AML-193 (cell line): ENCODE measurements around the gene ATP1B3.
"Not testable (repeated sequence)": the region's sequence is repeated elsewhere in the genome, so short reads cannot be mapped to it uniquely, and the experiment has no call there.

ENCODE experiments used
- DNase-seq, 2 experiments: peaks; one replicate each; lab custom pipeline; 2025; lab: John Stamatoyannopoulos, UW

The ATP1B3 gene

DNA sequence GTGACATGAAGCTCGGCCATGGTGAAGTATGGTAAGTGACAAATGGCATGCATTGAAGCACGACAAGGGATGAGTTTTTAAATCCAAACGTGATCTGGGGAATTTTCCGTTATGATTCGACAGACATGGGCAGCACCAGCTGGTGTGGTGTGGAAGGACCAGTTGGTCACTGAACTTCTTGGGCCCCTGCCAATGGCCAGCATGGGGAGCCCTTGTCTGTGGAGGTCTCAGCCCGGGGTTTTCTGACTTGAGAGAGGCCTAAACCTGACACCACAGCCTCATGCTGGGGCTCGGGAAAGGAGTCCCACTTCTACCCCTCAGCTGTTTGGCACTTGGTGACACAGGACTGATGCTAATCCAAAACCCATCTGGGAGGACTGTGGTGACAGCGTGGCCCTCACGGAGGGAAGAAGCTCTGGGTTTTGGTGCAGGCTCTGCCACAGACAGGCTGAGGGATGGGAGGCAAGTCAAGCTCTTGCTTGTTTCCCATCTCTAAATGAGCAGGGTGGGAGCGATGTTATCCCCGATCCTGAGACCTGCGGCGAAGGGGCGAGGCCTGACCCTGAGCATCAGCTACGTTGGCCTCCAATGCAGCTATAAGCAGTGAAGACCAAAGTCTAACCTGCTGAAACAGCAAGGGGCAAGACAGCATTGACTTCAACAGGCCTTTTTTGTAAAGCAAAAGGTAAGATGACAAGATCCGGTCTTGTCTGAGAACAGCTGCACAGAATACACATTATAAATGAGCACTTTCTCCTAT lies 69.5 kb downstream of the ATP1B3 start:
- DNase-seq: no peak

DNA sequence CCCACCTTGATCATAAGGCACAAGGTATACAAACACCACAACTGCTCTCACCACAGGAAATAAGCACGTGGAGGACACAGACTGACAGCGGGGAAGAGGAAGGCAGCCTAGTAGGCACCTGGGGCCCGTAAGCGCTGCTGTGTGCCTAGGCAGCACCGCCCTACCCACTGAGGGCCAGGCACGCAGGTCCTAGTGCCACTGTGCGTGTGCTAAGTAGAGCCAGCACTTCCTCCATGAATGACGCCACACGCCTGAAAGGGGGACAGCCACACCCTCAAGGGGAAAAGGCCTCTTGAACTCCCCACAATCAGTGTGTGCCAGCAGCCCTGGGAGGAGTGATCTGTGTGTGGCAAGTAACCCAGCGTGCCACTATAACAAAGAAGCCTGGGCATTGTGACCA lies 73.0 kb downstream of the ATP1B3 start:
- DNase-seq: no peak

DNA sequence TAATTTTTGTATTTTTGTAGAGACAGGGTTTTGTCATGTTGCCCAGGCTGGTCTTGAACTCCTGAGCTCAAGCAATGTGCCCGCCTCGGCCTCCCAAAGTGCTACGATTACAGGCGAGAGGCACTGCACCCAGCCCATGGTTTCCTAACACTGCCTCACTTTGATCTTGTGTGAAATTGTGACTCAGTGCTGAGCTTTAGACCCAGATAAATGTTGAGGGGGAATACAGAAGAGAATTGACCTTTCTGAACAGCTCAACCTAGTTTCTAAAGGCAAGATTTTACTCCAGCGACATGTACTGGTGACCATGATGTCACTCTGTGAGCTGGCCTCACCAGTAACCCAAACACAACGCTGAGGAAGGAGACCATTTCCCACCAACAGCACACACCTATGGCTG lies 73.5 kb downstream of the ATP1B3 start:
- DNase-seq: no peak

DNA sequence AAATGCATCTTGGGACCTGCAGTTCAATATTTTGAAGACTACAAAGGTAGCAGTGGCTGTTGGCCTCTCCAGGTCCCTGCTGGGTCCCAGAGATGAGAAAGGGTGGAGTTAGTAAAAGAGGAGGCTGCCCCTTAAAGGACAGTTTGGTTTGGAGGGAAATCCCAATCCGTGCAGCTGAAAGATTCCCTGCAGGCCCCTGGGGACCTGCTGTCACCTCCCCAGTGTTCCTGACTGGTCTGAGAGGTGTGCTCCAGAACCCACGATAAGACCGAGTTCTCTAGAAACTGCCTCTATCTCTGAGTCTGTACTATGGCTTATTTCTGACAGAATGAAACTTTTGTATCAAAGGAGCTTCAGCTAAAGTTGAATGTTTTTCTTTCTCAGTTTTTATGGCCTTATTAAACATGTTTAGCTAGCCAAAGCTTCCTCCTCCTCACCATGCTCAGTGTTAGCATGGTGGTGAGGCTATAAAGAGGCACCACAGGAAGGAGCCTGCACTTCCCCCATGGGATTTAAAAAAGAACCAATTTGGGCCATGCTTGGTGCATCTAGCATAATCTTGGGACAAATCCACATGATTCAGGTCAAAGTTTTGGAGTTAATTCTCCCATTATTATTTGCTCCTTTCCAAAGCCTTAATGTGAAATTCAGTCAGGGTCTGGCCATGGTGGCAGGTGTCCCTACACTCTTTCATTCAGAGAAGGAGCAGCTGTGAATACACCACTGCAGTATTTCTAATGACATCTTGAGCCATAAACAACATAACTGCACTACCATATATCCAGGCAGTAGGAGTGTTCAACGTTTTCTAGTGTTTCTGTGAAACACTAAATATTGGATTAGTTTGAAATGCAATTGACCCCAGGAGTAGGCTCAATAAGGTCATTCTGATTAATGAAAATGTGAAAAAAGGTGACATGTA lies 74.4 kb downstream of the ATP1B3 start:
- no peak for DNase-seq

DNA sequence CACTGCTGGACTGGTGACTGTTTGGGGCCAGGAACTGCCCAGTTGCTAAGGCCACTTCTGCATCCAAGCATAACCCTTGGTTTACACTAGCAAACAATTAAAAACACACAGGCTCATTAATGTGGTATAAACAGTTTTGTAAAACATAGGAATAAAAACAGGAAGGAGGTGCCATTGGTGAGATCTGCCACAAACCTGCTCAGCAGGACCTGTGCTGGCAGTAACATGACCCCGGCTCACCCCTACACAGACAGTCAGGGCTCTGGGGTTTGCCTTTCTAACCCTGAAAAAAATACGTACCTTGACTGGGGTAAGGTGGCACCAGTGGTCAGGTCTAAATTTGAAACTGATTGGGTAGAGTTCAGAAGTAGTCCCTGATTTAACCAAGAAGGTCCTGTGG lies 76.2 kb downstream of the ATP1B3 start:
- no peak for DNase-seq

DNA sequence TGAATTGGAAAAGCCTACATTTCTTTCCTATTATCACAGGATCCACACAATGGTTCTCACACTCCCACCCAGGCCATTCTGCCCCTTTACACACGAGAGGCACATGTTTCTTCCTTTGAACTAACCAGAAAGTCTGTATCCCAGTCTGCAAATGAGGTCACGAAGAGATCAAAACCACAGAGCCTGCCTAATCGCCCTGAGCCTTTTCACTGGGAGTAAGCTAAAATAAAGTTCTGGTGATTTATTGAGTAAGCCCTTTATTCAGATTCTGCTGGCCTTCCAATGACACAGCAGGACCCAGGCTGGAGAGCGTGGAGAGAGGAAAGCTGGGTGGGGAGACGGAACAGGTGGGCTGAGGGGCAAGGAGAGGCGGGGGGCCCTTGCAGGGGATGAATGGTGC lies 78.7 kb downstream of the ATP1B3 start:
- no peak for DNase-seq

DNA sequence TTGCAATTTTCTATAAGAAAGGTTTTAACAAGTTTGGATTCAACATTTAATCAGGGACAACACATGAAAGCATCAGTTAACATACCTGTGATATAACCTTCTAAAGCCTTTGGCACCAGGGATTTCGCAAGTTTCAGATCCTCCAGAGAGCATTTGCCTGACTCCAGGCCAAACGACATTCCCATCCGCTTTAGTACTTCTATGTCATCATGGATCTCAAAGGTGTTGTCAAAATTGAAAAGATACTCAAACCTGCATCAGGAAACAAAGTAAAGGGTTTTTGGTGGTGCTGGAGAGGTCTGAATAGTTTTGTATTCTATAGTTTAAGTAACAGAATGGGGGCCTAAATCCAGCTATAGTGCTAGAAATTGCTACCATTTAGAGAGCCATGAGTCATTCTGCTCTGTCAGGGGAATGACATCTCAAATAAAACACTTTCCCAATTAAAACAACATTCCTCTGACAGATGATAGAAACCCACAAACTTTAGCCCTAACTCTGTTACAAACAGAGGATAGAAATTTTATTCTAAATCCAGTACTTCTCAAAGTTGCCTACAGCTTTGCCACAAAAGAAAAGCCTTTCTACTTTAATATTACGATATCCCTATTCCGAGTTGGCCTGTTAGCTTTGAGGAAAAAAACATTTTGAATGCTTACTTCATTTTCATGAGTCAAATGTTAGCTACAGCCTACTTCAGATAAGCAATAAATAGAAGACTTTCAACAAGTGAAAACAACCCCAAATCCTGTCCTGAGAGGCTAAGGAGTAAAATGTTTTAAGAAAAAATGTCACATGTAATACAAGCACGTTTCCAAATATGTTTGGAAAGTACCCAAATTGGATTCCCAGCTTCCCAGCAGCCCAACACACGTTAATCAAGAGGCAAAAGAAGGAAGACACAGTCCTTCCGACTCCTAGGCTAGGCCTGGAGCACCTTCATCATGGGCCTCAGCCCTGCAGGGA lies 83.4 kb downstream of the ATP1B3 start:
- DNase-seq: no peak

DNA sequence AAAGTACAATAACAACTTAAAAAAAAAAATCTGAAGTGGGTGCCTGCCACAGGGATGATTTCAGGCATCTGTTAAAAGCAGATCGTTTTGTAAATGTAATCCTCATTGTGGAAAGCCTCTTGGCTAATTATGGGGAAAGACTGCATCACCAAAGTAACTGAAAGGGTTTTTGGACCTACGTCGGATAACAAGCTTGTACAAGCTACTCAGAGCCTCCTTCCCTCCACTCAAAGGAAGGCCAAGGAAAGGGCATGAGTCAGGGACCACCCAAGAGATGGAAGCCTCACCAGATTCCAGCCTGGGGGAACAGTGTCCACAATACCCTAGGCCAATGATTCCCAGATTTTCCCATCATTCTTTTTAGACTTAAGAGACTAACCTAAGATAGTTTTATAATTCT lies 84.3 kb downstream of the ATP1B3 start:
- DNase-seq: no peak

DNA sequence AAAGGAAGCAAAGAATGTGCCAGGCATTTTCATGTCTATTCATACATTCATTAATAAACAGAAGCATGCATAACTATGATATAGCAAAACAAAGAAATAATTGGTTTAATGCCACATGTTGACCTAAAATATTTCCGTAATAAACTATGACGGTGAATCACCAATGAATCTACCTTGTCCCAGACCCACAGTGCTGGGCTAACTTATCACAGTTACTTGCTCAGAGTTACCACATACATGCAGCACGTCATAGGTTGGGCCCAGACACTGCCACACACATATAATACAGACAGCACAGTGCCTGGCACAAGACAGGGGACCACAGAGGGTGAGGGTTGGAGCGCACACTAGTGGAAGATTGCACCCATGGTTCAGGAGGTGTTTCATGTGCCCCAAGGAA lies 86.9 kb downstream of the ATP1B3 start:
- no peak for DNase-seq

DNA sequence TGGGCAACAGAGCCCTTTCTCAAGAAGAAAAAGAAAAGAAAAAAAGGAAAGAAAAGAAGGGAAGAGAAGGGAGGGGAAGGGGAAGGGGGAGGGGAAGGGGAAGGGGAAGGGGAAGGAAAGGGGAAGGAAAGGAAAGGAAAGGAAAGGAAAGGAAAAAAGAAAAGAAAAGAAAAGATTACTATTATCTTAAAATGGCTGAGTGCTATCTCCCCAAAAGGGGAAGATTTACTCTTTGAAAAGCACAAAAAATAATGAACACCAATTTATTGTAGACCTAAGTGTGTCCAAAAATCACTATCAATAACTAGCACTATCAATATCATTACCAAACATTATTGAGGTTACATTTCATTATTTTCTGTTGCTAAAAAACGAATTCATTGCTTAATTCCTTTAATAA lies 89.0 kb downstream of the ATP1B3 start:
- no peak for DNase-seq

DNA sequence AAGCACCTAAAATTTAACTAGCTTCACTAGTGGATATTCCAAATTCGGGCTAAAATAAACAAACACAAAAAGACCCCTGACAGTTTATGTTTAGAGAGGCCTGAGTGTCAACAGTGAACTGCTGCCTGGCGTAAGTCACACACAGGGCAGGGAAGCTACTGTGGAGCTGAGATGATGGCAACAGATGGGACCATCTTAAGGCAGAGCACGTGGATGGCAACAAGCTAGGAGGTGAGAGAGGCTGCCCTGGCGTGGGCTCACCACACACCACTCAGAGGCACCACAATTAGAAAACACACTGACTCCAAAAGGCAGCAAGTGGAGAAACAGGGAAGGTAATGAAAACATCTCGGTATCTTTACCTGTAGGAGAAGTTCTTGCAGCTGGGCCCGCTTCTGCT lies 93.3 kb downstream of the ATP1B3 start:
- no peak for DNase-seq

DNA sequence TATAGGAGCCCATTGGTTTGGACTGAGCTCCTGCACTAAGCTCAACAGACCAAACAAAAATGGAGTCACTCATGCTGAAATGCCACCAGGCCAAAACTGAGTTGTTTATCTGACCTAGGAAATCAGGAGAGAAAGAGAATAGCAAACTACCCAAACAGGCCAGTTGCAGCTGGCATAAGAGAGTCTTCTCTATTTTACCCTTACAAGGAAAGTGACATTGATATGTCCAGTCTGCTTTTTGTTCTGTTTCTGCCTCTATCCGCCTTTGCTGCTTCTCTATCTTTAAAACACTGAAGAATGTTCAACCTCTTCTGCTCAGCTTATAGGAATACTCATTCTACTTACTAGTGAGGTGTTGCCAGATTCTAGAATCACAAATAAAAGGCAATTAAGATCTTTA lies 95.1 kb downstream of the ATP1B3 start:
- no peak for DNase-seq

DNA sequence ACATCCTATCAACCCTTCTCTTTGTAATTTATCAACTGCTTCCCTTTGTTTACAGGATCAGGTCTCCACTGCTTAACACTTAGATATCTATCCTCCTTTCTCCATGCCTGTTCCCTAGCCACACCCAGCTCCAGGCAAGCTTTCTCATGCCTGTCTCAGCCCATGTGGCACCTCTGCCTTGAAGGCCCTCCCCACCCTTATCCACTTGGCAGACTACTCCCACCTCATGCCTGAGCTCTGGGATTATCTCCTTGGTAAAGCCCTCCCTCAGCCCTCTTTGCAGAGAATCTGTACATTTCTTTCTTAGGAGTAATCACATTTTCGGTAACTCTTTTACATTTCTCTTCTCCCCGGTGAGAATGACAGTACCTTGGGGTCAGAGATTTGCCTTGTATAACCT lies 96.0 kb downstream of the ATP1B3 start:
- DNase-seq: no peak

DNA sequence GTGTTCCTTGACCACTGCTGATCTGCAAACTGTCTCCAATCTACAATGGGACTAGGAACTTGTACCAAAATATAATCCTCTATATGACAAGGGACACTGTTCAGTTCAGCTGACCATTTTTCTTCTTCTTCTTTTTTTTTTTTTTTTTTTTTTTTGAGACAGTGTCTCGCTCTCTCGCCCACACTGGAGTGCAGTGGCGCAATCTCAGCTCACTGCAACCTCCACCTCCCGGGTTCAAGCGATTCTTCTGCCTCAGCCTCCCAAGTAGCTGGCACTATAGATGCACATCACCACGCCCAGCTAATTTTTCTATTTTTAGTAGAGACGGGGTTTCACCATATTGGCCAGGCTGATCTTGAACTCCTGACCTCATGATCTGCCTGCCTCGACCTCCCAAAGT lies 98.3 kb downstream of the ATP1B3 start:
- DNase-seq: not testable (repeated sequence)
